CD4-positive, alpha-beta T cell treated with Interleukin-6 for 4 hours (primary cell): ENCODE results near the gene EXOC2.
"Not testable (repeated sequence)": the region's sequence is repeated elsewhere in the genome, so short reads cannot be mapped to it uniquely, and the experiment has no call there.

Source experiments
- DNase-seq: peaks from one replicate; pipeline ENCODE4 v3.0.0-alpha.2; 2020; ENCODE audit warnings: mixed read lengths

The EXOC2 gene

GRCh38 chr6:570825-571224 is 122.1 kb downstream of the EXOC2 start:
- DNase-seq = no peak

GRCh38 chr6:568954-569523 is 123.9 kb downstream of the EXOC2 start:
- no peak for DNase-seq

- DNase-seq = no peak
Measured at GRCh38 chr6:568085-568484, 124.9 kb downstream of the EXOC2 start.

GRCh38 chr6:563863-564262 is 129.1 kb downstream of the EXOC2 start:
- DNase-seq = no peak

GRCh38 chr6:562052-562676 is 130.8 kb downstream of the EXOC2 start:
- no peak for DNase-seq

GRCh38 chr6:561335-561734 is 131.6 kb downstream of the EXOC2 start:
- DNase-seq = not testable (repeated sequence)

GRCh38 chr6:558959-559358 is 134.0 kb downstream of the EXOC2 start:
- DNase-seq = no peak

GRCh38 chr6:558089-558488 is 134.8 kb downstream of the EXOC2 start:
- no peak for DNase-seq

GRCh38 chr6:551829-552350 is 141.0 kb downstream of the EXOC2 start:
- no peak for DNase-seq

GRCh38 chr6:551405-551804 is 141.5 kb downstream of the EXOC2 start:
- DNase-seq = peak; percentile 25

GRCh38 chr6:549906-550305 is 143.0 kb downstream of the EXOC2 start:
- no peak for DNase-seq

GRCh38 chr6:548517-548916 is 144.4 kb downstream of the EXOC2 start:
- peak; percentile 29 for DNase-seq

- no peak for DNase-seq
Measured at GRCh38 chr6:548091-548490, 144.8 kb downstream of the EXOC2 start.

- DNase-seq = no peak
Measured at GRCh38 chr6:540490-540889, 152.4 kb downstream of the EXOC2 start.

GRCh38 chr6:537114-537513 is 155.8 kb downstream of the EXOC2 start:
- no peak for DNase-seq

GRCh38 chr6:530425-530824 is 162.5 kb downstream of the EXOC2 start:
- no peak for DNase-seq

GRCh38 chr6:528989-529388 is 163.9 kb downstream of the EXOC2 start:
- no peak for DNase-seq

- DNase-seq = no peak
Measured at GRCh38 chr6:527989-528673, 164.8 kb downstream of the EXOC2 start.

GRCh38 chr6:524803-525202 is 168.1 kb downstream of the EXOC2 start:
- peak; percentile 68 for DNase-seq

- DNase-seq = no peak
Measured at GRCh38 chr6:520820-521219, 172.1 kb downstream of the EXOC2 start.

GRCh38 chr6:518218-518617 is 174.7 kb downstream of the EXOC2 start:
- no peak for DNase-seq

GRCh38 chr6:516213-516612 is 176.7 kb downstream of the EXOC2 start:
- DNase-seq = no peak

GRCh38 chr6:515267-515666 is 177.7 kb downstream of the EXOC2 start:
- DNase-seq = no peak

- no peak for DNase-seq
Measured at GRCh38 chr6:514396-514978, 178.5 kb downstream of the EXOC2 start.
